ENCODE results near the gene SUSD3. TPM values are rescaled to one million over a fixed set of nuclear protein-coding genes. Genes with fewer than 3 reads are reported as not detected.
A peak's percentile ranks its signal among the peaks of the same experiment; 100 is the strongest.

SUSD3 gene
- total RNA-seq, 1 experiment from 2014 or later = not detected

GRCh38 chr9:93095205-93096130, 37.0 kb downstream of the SUSD3 start:
- ChIA-PET POLR2A (ENCODE audit: low non-redundant PET) (interaction anchor here (0.5 to 0.7 kb wide), 2 partner anchors 32 to 71 kb away, joined by 3 to 6 read pairs; no protein-coding TSS in a partner anchor), CTCF (no interaction called here)
- TF ChIP-seq, protein P1, sequence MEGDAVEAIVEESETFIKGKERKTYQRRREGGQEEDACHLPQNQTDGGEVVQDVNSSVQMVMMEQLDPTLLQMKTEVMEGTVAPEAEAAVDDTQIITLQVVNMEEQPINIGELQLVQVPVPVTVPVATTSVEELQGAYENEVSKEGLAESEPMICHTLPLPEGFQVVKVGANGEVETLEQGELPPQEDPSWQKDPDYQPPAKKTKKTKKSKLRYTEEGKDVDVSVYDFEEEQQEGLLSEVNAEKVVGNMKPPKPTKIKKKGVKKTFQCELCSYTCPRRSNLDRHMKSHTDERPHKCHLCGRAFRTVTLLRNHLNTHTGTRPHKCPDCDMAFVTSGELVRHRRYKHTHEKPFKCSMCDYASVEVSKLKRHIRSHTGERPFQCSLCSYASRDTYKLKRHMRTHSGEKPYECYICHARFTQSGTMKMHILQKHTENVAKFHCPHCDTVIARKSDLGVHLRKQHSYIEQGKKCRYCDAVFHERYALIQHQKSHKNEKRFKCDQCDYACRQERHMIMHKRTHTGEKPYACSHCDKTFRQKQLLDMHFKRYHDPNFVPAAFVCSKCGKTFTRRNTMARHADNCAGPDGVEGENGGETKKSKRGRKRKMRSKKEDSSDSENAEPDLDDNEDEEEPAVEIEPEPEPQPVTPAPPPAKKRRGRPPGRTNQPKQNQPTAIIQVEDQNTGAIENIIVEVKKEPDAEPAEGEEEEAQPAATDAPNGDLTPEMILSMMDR (conservative IDR thresholded peaks at IDR 0.05; ENCODE audit: low read depth, low read length) = no peak
- TF ChIP-seq EZH2 (IDR thresholded peaks at IDR 0.05; ENCODE audit: borderline replicate concordance, low read depth, low read length, poor library complexity, severe bottlenecking) = no peak
- peak; percentile 99 for DNase-seq (ENCODE audit: low spot score)
- intact Hi-C loops (cut with micrococcal nuclease; ENCODE audit: unreplicated experiment) = no loop called here
- H3K27me3 ChIP-seq (replicated peaks; ENCODE audit: insufficient read depth, low read depth, low read length, poor library complexity) = no peaks in the 10 kb centered on the region
- H3K4me3 ChIP-seq (ENCODE audit: low read depth, low read length, poor library complexity, severe bottlenecking) = peak overlapping the region; percentile 98
- peak overlapping the region; percentile 91 for H3K27ac ChIP-seq (ENCODE audit: low read depth, low read length, poor library complexity, severe bottlenecking)
- peaks cover 20% of the 10 kb centered on the region for H3K4me1 ChIP-seq (ENCODE audit: insufficient read depth, low read length, poor library complexity, severe bottlenecking)
- H3K9me3 ChIP-seq (ENCODE audit: low read depth, low read length, poor library complexity, severe bottlenecking) = no peaks in the 10 kb centered on the region
- no TSS peak for BruUV-seq (replicated peaks)
- H3K36me3 ChIP-seq (ENCODE audit: insufficient read depth, low read length, poor library complexity, severe bottlenecking) = no peaks in the 10 kb centered on the region

- peak within 1 kb of the TSS; percentile 98 for H3K4me3 ChIP-seq (ENCODE audit: low read depth, low read length, poor library complexity, severe bottlenecking)
- BruUV-seq (replicated peaks) = no TSS peak
- H3K27me3 ChIP-seq (replicated peaks; ENCODE audit: insufficient read depth, low read depth, low read length, poor library complexity) = no peaks in the 10 kb centered on the region
- ChIA-PET POLR2A (ENCODE audit: low non-redundant PET) (no interaction called here), CTCF (no interaction called here)
- intact Hi-C loops (cut with micrococcal nuclease; ENCODE audit: unreplicated experiment) = no loop called here
- TF ChIP-seq, protein P1 (conservative IDR thresholded peaks at IDR 0.05; ENCODE audit: low read depth, low read length) = no peak
- TF ChIP-seq EZH2 (IDR thresholded peaks at IDR 0.05; ENCODE audit: borderline replicate concordance, low read depth, low read length, poor library complexity, severe bottlenecking) = no peak
- no peak for DNase-seq (ENCODE audit: low spot score)
- H3K27ac ChIP-seq (ENCODE audit: low read depth, low read length, poor library complexity, severe bottlenecking) = peak within 1 kb of the TSS; percentile 91
- no peaks in the 10 kb centered on the region for H3K9me3 ChIP-seq (ENCODE audit: low read depth, low read length, poor library complexity, severe bottlenecking)
- H3K4me1 ChIP-seq (ENCODE audit: insufficient read depth, low read length, poor library complexity, severe bottlenecking) = peaks cover 20% of the 10 kb centered on the region
- no peaks in the 10 kb centered on the region for H3K36me3 ChIP-seq (ENCODE audit: insufficient read depth, low read length, poor library complexity, severe bottlenecking)
Observed at GRCh38 chr9:93096131-93096802, 37.8 kb downstream of the SUSD3 start, which contains the start of gene CARD19. CARD19 (plus strand) TSS chr9:93096217; CDS start chr9:93096346, 129 bp downstream.

- CTCF ChIA-PET = interaction anchor here (1.7 kb wide), 1 partner anchor 12 kb away, joined by 7 read pairs; no protein-coding TSS in a partner anchor
- no TSS peak for BruUV-seq (replicated peaks)
Observed at GRCh38 chr9:93096811-93097382, 38.4 kb downstream of the SUSD3 start.

More at GRCh38 chr9:93096811-93097382, 38.4 kb downstream of the SUSD3 start:
- no peaks in the 10 kb centered on the region for H3K9me3 ChIP-seq (ENCODE audit: low read depth, low read length, poor library complexity, severe bottlenecking)
- peak overlapping the region; percentile 79 for H3K27ac ChIP-seq (ENCODE audit: low read depth, low read length, poor library complexity, severe bottlenecking)
- TF ChIP-seq EZH2 (IDR thresholded peaks at IDR 0.05; ENCODE audit: borderline replicate concordance, low read depth, low read length, poor library complexity, severe bottlenecking) = no peak
- TF ChIP-seq, protein P1 (conservative IDR thresholded peaks at IDR 0.05; ENCODE audit: low read depth, low read length) = no peak
- POLR2A ChIA-PET (ENCODE audit: low non-redundant PET) = no interaction called here
- peak overlapping the region; percentile 98 for H3K4me3 ChIP-seq (ENCODE audit: low read depth, low read length, poor library complexity, severe bottlenecking)
- H3K36me3 ChIP-seq (ENCODE audit: insufficient read depth, low read length, poor library complexity, severe bottlenecking) = no peaks in the 10 kb centered on the region
- intact Hi-C loops (cut with micrococcal nuclease; ENCODE audit: unreplicated experiment) = no loop called here
- H3K4me1 ChIP-seq (ENCODE audit: insufficient read depth, low read length, poor library complexity, severe bottlenecking) = peaks cover 20% of the 10 kb centered on the region
- H3K27me3 ChIP-seq (replicated peaks; ENCODE audit: insufficient read depth, low read depth, low read length, poor library complexity) = no peaks in the 10 kb centered on the region
- peak; percentile 12 for DNase-seq (ENCODE audit: low spot score)

All from A673 (cell line).